AG08395 (cell line): Measurements from ENCODE around the gene NEO1.
A peak's percentile ranks its signal among the peaks of the same experiment; 100 is the strongest.
"Not testable (repeated sequence)": the region's sequence is repeated elsewhere in the genome, so short reads cannot be mapped to it uniquely, and the experiment has no call there.

ENCODE experiments used
- DNase-seq: peaks from one replicate; pipeline ENCODE4 v3.0.0; 2012; ENCODE audit warnings: mixed read lengths, low spot score

NEO1 gene

GRCh38 chr15:73212424-73212823 lies 160.2 kb downstream of the NEO1 start:
- DNase-seq = no peak

- not testable (repeated sequence) for DNase-seq
Measured at GRCh38 chr15:73221450-73221849, 169.2 kb downstream of the NEO1 start.

- no peak for DNase-seq
Measured at GRCh38 chr15:73225358-73226015, 173.2 kb downstream of the NEO1 start.

GRCh38 chr15:73226093-73226814 lies 174.0 kb downstream of the NEO1 start:
- DNase-seq = no peak

GRCh38 chr15:73227433-73228056 lies 175.3 kb downstream of the NEO1 start:
- no peak for DNase-seq

- no peak for DNase-seq
Measured at GRCh38 chr15:73228128-73228646, 175.9 kb downstream of the NEO1 start.

GRCh38 chr15:73231661-73232419 lies 179.6 kb downstream of the NEO1 start:
- DNase-seq = no peak

GRCh38 chr15:73232776-73233175 lies 180.5 kb downstream of the NEO1 start:
- DNase-seq = no peak

- DNase-seq = no peak
Measured at GRCh38 chr15:73233623-73234022, 181.4 kb downstream of the NEO1 start.

- DNase-seq = no peak
Measured at GRCh38 chr15:73237910-73238309, 185.6 kb downstream of the NEO1 start.

- DNase-seq = no peak
Measured at GRCh38 chr15:73239564-73240215, 187.4 kb downstream of the NEO1 start.

- DNase-seq = peak; percentile 60
Measured at GRCh38 chr15:73240866-73241499, 188.7 kb downstream of the NEO1 start.

GRCh38 chr15:73244333-73244732 lies 192.1 kb downstream of the NEO1 start:
- no peak for DNase-seq

GRCh38 chr15:73246439-73246838 lies 194.2 kb downstream of the NEO1 start:
- no peak for DNase-seq

- no peak for DNase-seq
Measured at GRCh38 chr15:73246898-73247297, 194.6 kb downstream of the NEO1 start.

- DNase-seq = no peak
Measured at GRCh38 chr15:73247331-73247730, 195.1 kb downstream of the NEO1 start.

GRCh38 chr15:73249499-73249898 lies 197.2 kb downstream of the NEO1 start:
- DNase-seq = no peak

GRCh38 chr15:73254598-73254997 lies 202.3 kb downstream of the NEO1 start:
- DNase-seq = no peak

- DNase-seq = no peak
Measured at GRCh38 chr15:73258271-73259108, 206.2 kb downstream of the NEO1 start.

- DNase-seq = no peak
Measured at GRCh38 chr15:73264881-73265280, 212.6 kb downstream of the NEO1 start.
